HEK293 (cell line): ENCODE measurements around the gene AMIGO1.

Experiments used
- BCL11A ChIP-seq: fragments of 450-650 bp; formaldehyde crosslinking; IDR thresholded peaks from 2 replicates; pipeline ENCODE4 v1.5.1; 2016; ENCODE audit warnings: low read depth, missing biosample characterization, missing genetic modification characterization
- FEZF1 ChIP-seq: fragments of 450-650 bp; formaldehyde crosslinking; IDR thresholded peaks from 2 replicates; pipeline ENCODE4 v1.5.1; 2016; ENCODE audit warnings: missing biosample characterization, missing genetic modification characterization
- GLIS2 ChIP-seq: fragments of 450-650 bp; formaldehyde crosslinking; IDR thresholded peaks from 2 replicates; pipeline ENCODE4 v1.5.1; 2016; ENCODE audit warnings: missing biosample characterization, missing genetic modification characterization
- ZBTB17 ChIP-seq: fragments of 450-650 bp; formaldehyde crosslinking; IDR thresholded peaks from 2 replicates; pipeline ENCODE4 v1.5.1; 2016; ENCODE audit warnings: missing biosample characterization, missing genetic modification characterization
- ZFP37 ChIP-seq: fragments of 450-650 bp; formaldehyde crosslinking; IDR thresholded peaks from 2 replicates; pipeline ENCODE4 v1.5.1; 2016; ENCODE audit warnings: missing biosample characterization, missing genetic modification characterization
- ZIC2 ChIP-seq: fragments of 450-650 bp; formaldehyde crosslinking; IDR thresholded peaks from 2 replicates; pipeline ENCODE4 v1.5.1; 2016; ENCODE audit warnings: missing biosample characterization, missing genetic modification characterization
- ZNF10 ChIP-seq: fragments of 450-650 bp; formaldehyde crosslinking; IDR thresholded peaks from 2 replicates; pipeline ENCODE4 v1.5.1; 2017; ENCODE audit warnings: missing biosample characterization, missing genetic modification characterization
- ZNF132 ChIP-seq: fragments of 450-650 bp; formaldehyde crosslinking; IDR thresholded peaks from 2 replicates; pipeline ENCODE4 v1.5.1; 2017; ENCODE audit warnings: missing biosample characterization, missing genetic modification characterization, borderline replicate concordance
- ZNF133 ChIP-seq: fragments of 450-650 bp; formaldehyde crosslinking; IDR thresholded peaks from 2 replicates; pipeline ENCODE4 v1.5.1; 2016; ENCODE audit warnings: missing biosample characterization, missing genetic modification characterization
- ZNF202 ChIP-seq: fragments of 450-650 bp; formaldehyde crosslinking; IDR thresholded peaks from 2 replicates; pipeline ENCODE4 v1.5.1; 2016; ENCODE audit warnings: missing biosample characterization, missing genetic modification characterization, borderline replicate concordance
- ZNF302 ChIP-seq: fragments of 450-650 bp; formaldehyde crosslinking; IDR thresholded peaks from 2 replicates; pipeline ENCODE4 v1.5.1; 2016; ENCODE audit warnings: missing biosample characterization, missing genetic modification characterization, low read depth
- ZNF426 ChIP-seq: fragments of 450-650 bp; formaldehyde crosslinking; IDR thresholded peaks from 2 replicates; pipeline ENCODE4 v1.5.1; 2017; ENCODE audit warnings: missing biosample characterization, missing genetic modification characterization, mild to moderate bottlenecking, inconsistent platforms, moderate library complexity
- ZNF501 ChIP-seq: fragments of 450-650 bp; formaldehyde crosslinking; IDR thresholded peaks from 2 replicates; pipeline ENCODE4 v1.5.1; 2016; ENCODE audit warnings: missing biosample characterization, missing genetic modification characterization
- ZNF530 ChIP-seq: fragments of 450-650 bp; formaldehyde crosslinking; IDR thresholded peaks from 2 replicates; pipeline ENCODE4 v1.5.1; 2016; ENCODE audit warnings: low read depth, missing biosample characterization, missing genetic modification characterization
- ZNF596 ChIP-seq: fragments of 450-650 bp; IDR thresholded peaks from 2 replicates; pipeline ENCODE4 v1.5.0; 2018; ENCODE audit warnings: missing biosample characterization, mild to moderate bottlenecking, missing genetic modification characterization, moderate library complexity
- ZNF768 ChIP-seq: fragments of 450-650 bp; formaldehyde crosslinking; IDR thresholded peaks from 2 replicates; pipeline ENCODE4 v1.5.1; 2018; ENCODE audit warnings: missing biosample characterization, mild to moderate bottlenecking, missing genetic modification characterization
- ZNF785 ChIP-seq: fragments of 450-650 bp; formaldehyde crosslinking; IDR thresholded peaks from 2 replicates; pipeline ENCODE4 v1.5.1; 2016; ENCODE audit warnings: missing biosample characterization, missing genetic modification characterization
- ZNF792 ChIP-seq: fragments of 450-650 bp; formaldehyde crosslinking; IDR thresholded peaks from 2 replicates; pipeline ENCODE4 v1.5.1; 2016; ENCODE audit warnings: missing biosample characterization, missing genetic modification characterization
- TF ChIP-seq, protein P1 (sequence below): fragments of 450-650 bp; formaldehyde crosslinking; IDR thresholded peaks from 2 replicates; pipeline ENCODE4 v1.5.1; 2016; ENCODE audit warnings: missing biosample characterization, missing genetic modification characterization, borderline replicate concordance
- TF ChIP-seq, protein P2 (sequence below): fragments of 450-650 bp; formaldehyde crosslinking; IDR thresholded peaks from 2 replicates; pipeline ENCODE4 v1.5.1; 2016; ENCODE audit warnings: missing biosample characterization, missing genetic modification characterization
- TF ChIP-seq, protein P3 (sequence below): fragments of 450-650 bp; formaldehyde crosslinking; IDR thresholded peaks from 2 replicates; pipeline ENCODE4 v1.5.1; 2016; ENCODE audit warnings: missing biosample characterization, missing genetic modification characterization
- TF ChIP-seq, protein P4 (sequence below): fragments of 450-650 bp; formaldehyde crosslinking; IDR thresholded peaks from 2 replicates; pipeline ENCODE4 v1.5.1; 2016; ENCODE audit warnings: missing biosample characterization, missing genetic modification characterization, borderline replicate concordance
- TF ChIP-seq, protein P5 (sequence below): fragments of 450-650 bp; formaldehyde crosslinking; IDR thresholded peaks from 2 replicates; pipeline ENCODE4 v1.5.1; 2016; ENCODE audit warnings: missing biosample characterization, missing genetic modification characterization

AMIGO1 gene

DNA sequence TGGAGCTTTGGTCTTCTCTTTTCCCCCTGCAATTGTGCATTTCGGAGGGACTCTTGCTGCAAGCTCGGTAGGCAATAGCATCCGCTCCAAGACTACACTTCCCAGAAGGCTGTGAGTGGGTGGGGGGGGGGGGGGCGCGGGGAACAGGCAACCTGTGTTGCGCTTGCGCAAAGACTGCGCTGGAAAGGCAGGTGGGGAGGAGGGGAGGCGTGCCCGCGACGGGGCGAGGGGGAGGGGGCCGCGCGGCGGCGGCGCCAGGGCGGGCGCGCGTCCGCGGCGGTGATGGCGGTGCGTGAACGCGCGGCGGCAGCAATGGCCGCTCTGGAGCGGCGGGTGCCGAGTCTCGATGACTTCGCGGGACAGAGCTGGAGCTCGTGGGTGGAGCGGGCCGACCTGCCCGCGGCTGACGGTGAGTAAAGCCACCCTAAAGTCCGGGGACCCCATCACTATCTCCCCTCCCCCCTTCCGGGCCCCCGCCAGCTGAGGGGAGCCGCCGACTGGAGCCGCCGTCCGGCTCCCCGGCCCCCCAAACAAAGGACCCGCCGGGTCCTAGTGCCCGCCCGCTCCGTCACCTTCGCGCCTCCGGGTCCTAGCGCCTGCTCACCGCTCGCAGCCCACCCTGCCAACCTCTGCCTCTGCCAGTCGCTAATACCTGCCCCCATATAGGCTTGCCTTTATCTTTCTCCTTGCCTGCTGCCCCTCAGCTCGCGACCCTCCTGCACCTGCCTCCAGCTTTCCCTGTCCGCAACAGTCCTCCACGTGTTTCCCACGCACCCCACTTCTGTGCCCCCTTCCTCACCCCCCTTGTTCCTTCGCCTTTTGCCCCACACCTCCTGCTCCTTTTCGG lies 25.6 kb downstream of the AMIGO1 start, which contains the start of gene ATXN7L2 (continued):
- TF ChIP-seq ZNF501 (tag by site-specific recombination) = peak; percentile 100
- peak; percentile 92 for TF ChIP-seq ZNF10
- peak; percentile 98; the same call in 1 of the 2 replicates for TF ChIP-seq ZFP37 (tag by site-specific recombination)
- peak; percentile 99 for TF ChIP-seq ZBTB17 (tag by site-specific recombination)
- no peak for TF ChIP-seq ZNF530 (tag by site-specific recombination)
- peak; percentile 18; the same call in 1 of the 2 replicates for TF ChIP-seq ZNF596 (tag by site-specific recombination)
- peak; percentile 63; the same call in 1 of the 2 replicates for TF ChIP-seq ZNF202
- peak; percentile 94 for TF ChIP-seq GLIS2 (tag by site-specific recombination)
- TF ChIP-seq FEZF1 (tag by site-specific recombination) = no peak
- TF ChIP-seq ZNF132 = no peak
- no peak for TF ChIP-seq ZNF302
- TF ChIP-seq, protein P1, sequence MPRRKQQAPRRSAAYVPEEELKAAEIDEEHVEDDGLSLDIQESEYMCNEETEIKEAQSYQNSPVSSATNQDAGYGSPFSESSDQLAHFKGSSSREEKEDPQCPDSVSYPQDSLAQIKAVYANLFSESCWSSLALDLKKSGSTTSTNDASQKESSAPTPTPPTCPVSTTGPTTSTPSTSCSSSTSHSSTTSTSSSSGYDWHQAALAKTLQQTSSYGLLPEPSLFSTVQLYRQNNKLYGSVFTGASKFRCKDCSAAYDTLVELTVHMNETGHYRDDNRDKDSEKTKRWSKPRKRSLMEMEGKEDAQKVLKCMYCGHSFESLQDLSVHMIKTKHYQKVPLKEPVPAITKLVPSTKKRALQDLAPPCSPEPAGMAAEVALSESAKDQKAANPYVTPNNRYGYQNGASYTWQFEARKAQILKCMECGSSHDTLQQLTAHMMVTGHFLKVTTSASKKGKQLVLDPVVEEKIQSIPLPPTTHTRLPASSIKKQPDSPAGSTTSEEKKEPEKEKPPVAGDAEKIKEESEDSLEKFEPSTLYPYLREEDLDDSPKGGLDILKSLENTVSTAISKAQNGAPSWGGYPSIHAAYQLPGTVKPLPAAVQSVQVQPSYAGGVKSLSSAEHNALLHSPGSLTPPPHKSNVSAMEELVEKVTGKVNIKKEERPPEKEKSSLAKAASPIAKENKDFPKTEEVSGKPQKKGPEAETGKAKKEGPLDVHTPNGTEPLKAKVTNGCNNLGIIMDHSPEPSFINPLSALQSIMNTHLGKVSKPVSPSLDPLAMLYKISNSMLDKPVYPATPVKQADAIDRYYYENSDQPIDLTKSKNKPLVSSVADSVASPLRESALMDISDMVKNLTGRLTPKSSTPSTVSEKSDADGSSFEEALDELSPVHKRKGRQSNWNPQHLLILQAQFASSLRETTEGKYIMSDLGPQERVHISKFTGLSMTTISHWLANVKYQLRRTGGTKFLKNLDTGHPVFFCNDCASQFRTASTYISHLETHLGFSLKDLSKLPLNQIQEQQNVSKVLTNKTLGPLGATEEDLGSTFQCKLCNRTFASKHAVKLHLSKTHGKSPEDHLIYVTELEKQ (tag by site-specific recombination) = peak; percentile 76
- peak; percentile 49; the same call in 1 of the 2 replicates for TF ChIP-seq ZNF133 (tag by site-specific recombination)
- no peak for TF ChIP-seq ZNF426 (tag by site-specific recombination)
- TF ChIP-seq, protein P2, sequence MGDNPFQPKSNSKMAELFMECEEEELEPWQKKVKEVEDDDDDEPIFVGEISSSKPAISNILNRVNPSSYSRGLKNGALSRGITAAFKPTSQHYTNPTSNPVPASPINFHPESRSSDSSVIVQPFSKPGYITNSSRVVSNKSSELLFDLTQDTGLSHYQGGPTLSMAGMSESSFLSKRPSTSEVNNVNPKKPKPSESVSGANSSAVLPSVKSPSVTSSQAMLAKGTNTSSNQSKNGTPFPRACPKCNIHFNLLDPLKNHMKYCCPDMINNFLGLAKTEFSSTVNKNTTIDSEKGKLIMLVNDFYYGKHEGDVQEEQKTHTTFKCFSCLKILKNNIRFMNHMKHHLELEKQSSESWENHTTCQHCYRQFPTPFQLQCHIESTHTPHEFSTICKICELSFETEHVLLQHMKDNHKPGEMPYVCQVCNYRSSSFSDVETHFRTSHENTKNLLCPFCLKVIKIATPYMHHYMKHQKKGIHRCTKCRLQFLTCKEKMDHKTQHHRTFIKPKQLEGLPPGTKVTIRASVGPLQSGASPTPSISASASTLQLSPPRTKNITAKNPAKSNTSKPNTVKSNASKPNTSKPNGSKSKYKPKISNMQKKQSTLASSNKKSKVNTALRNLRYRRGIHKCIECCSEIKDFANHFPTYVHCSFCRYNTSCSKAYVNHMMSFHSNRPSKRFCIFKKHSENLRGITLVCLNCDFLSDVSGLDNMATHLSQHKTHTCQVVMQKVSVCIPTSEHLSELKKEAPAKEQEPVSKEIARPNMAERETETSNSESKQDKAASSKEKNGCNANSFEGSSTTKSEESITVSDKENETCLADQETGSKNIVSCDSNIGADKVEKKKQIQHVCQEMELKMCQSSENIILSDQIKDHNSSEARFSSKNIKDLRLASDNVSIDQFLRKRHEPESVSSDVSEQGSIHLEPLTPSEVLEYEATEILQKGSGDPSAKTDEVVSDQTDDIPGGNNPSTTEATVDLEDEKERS (tag by site-specific recombination) = peak; percentile 78; the same call in 1 of the 2 replicates
- TF ChIP-seq, protein P3, sequence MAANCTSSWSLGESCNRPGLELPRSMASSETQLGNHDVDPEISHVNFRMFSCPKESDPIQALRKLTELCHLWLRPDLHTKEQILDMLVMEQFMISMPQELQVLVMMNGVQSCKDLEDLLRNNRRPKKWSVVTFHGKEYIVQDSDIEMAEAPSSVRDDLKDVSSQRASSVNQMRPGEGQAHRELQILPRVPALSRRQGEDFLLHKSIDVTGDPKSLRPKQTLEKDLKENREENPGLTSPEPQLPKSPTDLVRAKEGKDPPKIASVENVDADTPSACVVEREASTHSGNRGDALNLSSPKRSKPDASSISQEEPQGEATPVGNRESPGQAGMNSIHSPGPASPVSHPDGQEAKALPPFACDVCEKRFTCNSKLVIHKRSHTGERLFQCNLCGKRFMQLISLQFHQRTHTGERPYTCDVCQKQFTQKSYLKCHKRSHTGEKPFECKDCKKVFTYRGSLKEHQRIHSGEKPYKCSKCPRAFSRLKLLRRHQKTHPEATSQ = peak; percentile 92
- TF ChIP-seq ZIC2 (tag by site-specific recombination) = peak; percentile 41
- TF ChIP-seq, protein P4, sequence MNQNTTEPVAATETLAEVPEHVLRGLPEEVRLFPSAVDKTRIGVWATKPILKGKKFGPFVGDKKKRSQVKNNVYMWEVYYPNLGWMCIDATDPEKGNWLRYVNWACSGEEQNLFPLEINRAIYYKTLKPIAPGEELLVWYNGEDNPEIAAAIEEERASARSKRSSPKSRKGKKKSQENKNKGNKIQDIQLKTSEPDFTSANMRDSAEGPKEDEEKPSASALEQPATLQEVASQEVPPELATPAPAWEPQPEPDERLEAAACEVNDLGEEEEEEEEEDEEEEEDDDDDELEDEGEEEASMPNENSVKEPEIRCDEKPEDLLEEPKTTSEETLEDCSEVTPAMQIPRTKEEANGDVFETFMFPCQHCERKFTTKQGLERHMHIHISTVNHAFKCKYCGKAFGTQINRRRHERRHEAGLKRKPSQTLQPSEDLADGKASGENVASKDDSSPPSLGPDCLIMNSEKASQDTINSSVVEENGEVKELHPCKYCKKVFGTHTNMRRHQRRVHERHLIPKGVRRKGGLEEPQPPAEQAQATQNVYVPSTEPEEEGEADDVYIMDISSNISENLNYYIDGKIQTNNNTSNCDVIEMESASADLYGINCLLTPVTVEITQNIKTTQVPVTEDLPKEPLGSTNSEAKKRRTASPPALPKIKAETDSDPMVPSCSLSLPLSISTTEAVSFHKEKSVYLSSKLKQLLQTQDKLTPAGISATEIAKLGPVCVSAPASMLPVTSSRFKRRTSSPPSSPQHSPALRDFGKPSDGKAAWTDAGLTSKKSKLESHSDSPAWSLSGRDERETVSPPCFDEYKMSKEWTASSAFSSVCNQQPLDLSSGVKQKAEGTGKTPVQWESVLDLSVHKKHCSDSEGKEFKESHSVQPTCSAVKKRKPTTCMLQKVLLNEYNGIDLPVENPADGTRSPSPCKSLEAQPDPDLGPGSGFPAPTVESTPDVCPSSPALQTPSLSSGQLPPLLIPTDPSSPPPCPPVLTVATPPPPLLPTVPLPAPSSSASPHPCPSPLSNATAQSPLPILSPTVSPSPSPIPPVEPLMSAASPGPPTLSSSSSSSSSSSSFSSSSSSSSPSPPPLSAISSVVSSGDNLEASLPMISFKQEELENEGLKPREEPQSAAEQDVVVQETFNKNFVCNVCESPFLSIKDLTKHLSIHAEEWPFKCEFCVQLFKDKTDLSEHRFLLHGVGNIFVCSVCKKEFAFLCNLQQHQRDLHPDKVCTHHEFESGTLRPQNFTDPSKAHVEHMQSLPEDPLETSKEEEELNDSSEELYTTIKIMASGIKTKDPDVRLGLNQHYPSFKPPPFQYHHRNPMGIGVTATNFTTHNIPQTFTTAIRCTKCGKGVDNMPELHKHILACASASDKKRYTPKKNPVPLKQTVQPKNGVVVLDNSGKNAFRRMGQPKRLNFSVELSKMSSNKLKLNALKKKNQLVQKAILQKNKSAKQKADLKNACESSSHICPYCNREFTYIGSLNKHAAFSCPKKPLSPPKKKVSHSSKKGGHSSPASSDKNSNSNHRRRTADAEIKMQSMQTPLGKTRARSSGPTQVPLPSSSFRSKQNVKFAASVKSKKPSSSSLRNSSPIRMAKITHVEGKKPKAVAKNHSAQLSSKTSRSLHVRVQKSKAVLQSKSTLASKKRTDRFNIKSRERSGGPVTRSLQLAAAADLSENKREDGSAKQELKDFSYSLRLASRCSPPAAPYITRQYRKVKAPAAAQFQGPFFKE = peak; percentile 93; the same call in 1 of the 2 replicates
- TF ChIP-seq ZNF792 = 0 out of 2 replicates have a peak, but pooled peaks have one; percentile 64
- TF ChIP-seq, protein P5, sequence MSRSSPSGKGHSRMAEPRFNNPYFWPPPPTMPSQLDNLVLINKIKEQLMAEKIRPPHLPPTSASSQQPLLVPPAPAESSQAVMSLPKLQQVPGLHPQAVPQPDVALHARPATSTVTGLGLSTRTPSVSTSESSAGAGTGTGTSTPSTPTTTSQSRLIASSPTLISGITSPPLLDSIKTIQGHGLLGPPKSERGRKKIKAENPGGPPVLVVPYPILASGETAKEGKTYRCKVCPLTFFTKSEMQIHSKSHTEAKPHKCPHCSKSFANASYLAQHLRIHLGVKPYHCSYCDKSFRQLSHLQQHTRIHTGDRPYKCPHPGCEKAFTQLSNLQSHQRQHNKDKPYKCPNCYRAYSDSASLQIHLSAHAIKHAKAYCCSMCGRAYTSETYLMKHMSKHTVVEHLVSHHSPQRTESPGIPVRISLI = no peak
- TF ChIP-seq BCL11A (tag by site-specific recombination) = peak; percentile 83
- TF ChIP-seq ZNF785 (tag by site-specific recombination) = peak; percentile 93
- no peak for TF ChIP-seq ZNF768 (tag by site-specific recombination)
